GM06990 (cell line): ENCODE measurements around the gene LRFN3.
"Not testable (repeated sequence)": the region's sequence is repeated elsewhere in the genome, so short reads cannot be mapped to it uniquely, and the experiment has no call there.

Experiments
- DNase-seq: peaks from one replicate; pipeline ENCODE4 v3.0.0-alpha.2; 2011; ENCODE audit not compliant: insufficient read length; ENCODE audit errors: extremely low read depth
- H3K27me3 ChIP-seq: replicated peaks from 2 replicates; pipeline ENCODE4 v1.6.0; 2011; ENCODE audit warnings: low read length; ENCODE audit not compliant: control insufficient read depth, insufficient read depth
- H3K36me3 ChIP-seq: 2 replicates; pipeline ENCODE4 v1.5.1; 2011; ENCODE audit warnings: low read length; ENCODE audit not compliant: control insufficient read depth, insufficient read depth
- H3K4me3 ChIP-seq: replicated peaks from 2 replicates; pipeline ENCODE4 v1.5.1; 2011; ENCODE audit warnings: low read depth, mild to moderate bottlenecking, control low read depth, low read length
- CTCF ChIP-seq: IDR thresholded peaks from 2 replicates; pipeline ENCODE4 v1.5.1; 2011; ENCODE audit warnings: low read length, control low read depth, mild to moderate bottlenecking, inconsistent platforms; ENCODE audit not compliant: insufficient read depth, poor library complexity, severe bottlenecking

LRFN3 gene

DNA sequence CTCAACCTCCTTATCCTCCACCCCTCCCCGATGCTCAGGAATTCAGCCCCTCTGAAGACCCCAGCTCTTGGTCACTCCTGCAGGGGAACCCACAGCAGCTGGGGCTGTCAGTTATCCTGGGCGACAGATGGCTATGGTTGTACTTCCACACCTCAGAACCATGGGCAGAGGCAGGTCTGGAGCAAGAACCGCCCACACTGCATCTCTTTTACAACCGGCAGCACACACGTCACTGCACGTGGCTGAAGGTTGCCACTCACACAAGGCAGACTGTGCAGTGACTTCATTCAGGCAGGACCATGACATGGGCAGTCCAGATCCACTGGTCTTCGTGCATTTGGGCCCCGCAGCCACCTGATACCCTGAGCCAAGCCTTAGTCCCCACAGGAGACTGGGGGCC is 37.3 kb downstream of the LRFN3 start:
- no peak for DNase-seq
- H3K27me3 ChIP-seq: no peaks in the 10 kb centered on the region
- no peak overlapping the region for H3K4me3 ChIP-seq
- TF ChIP-seq CTCF: no peak
- H3K36me3 ChIP-seq: no peaks in the 10 kb centered on the region

DNA sequence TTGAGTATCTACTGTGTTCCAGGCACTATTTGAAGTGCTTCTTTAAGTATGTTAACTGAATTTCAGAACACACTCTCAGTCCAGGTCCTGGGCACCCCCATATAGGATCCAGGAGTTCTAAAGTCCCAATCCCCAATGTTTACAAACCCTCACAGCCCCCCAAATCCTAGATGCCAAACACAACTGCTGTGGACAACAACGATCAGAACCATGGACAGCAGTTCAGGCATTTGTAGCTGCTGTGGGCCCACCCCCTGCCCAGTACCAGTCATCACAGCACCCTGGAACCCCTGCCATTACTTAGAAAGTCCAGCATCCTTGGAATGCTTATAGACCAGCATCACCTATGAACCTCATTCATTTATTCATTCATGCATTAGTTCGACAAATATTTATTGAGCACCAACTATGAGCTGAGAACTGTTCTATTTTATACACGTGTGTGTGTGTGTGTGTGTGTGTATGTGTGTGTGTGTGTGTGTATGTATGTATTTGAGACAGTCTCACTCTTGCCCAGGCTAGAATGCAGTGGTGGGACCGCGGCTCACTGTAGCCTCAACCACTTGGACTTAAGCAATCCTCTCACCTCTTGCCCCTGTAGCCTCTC is 39.5 kb downstream of the LRFN3 start:
- Histone ChIP-seq H3K4me3 (no peak overlapping the region), H3K36me3 (no peaks in the 10 kb centered on the region), H3K27me3 (no peaks in the 10 kb centered on the region)
- TF ChIP-seq CTCF: no peak
- DNase-seq: no peak

DNA sequence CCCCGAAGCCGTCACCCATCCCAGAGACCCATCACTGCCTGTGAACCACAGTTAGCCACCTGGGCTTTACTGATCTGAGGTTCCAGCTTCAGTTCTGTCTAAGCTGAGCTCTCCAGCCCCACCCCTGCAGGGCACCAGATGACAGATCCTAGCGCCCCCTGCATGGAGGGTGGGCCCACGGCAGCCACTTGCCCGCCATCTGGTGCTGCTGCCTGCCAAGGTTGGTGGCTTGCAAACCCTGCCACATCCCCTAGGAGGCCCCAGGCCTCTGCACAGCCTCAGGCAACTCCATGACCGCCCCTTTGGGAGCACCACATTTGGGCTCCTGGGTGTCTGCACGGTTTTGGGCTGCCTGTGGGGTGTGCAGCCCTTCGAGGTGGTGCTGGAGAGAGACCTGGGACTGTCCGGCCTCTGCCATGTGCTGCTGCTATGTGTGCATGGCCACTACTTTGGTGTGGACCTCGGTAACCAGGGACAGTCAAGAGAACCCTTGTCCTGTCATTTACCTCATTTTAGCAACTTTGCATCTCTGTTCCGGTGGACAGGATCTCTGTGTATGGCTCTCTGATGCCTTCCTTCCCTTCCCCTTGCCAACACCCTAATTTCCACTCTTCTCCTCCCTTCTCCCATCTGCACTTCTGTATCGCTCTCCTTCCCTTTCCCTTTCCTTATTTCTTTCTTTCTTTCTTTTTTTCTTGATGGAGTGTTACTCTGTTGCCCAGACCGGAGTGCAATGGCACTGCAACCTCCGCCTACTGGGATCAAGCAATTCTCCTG is 41.5 kb downstream of the LRFN3 start:
- TF ChIP-seq CTCF: peak; percentile 52
- DNase-seq: peak; percentile 57
- Histone ChIP-seq H3K27me3 (no peaks in the 10 kb centered on the region), H3K36me3 (no peaks in the 10 kb centered on the region), H3K4me3 (no peak overlapping the region)

DNA sequence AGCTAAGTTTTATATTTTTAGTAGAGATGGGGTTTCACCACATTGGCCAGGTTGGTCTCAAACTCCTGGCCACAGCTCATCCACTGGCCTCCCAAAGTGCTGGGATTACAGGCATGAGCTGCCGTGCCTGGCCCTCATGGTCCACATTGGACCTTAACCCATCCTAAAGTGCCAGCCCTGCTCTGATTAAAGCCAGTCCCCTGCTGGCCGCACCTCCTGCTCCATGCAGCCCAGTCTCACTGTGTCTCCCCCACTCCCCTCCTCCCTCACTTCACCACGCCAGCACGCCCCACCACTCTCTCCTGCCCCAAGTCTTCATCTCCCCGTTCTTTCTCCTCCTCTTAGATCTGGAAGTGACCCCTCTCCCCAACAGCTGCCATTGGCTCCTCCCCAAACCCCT is 42.1 kb downstream of the LRFN3 start:
- no peak for DNase-seq
- no peak for TF ChIP-seq CTCF
- Histone ChIP-seq H3K4me3 (no peak overlapping the region), H3K36me3 (no peaks in the 10 kb centered on the region), H3K27me3 (no peaks in the 10 kb centered on the region)

DNA sequence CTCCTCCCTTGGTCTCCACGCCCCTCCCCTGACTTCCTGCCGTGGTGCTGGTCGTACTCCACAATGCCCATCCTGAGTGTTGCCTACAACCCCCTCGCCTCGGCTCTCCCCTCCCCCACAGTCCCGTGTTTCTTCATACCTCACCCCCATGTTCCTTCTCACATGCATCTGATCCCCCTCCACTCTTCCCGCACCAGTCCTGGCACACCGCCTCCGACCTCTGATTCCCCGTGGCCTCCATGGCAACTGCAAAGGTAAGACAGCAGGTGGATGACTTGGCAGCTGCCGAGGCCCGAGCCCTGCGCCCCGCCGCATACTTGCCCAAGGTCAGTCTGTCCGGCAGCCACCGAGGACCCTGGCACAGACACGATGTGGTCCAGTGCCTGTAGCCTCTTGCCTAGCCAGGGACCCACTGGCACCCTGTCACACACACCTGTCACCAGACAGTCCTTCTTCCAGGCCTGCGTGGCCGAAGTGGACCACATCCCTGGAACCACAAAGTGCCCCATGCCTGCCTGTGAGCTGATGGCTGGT is 42.7 kb downstream of the LRFN3 start:
- DNase-seq: no peak
- no peak for TF ChIP-seq CTCF
- no peak overlapping the region for H3K4me3 ChIP-seq
- H3K36me3 ChIP-seq: no peaks in the 10 kb centered on the region
- H3K27me3 ChIP-seq: no peaks in the 10 kb centered on the region

- not testable (repeated sequence) for DNase-seq, H3K36me3 ChIP-seq, H3K27me3 ChIP-seq, H3K4me3 ChIP-seq
These were observed 44.8 kb downstream of the LRFN3 start for GRCh38 chr19:35980997-35981396.
